K562 (cell line): ENCODE measurements around the gene SMCO4. TPM values are rescaled to one million over a fixed set of nuclear protein-coding genes. Genes with fewer than 3 reads are reported as not detected.

ENCODE experiments used
- ARID4B ChIP-seq: sonication (generic); formaldehyde crosslinking; IDR thresholded peaks from 2 replicates; pipeline ENCODE4 v1.8.0; 2022; ENCODE audit warnings: mild to moderate bottlenecking, missing genetic modification reagents
- BCOR ChIP-seq: fragments of 450-650 bp; IDR thresholded peaks from 2 replicates; pipeline ENCODE4 v1.6.1; 2016
- BDP1 ChIP-seq: IDR thresholded peaks from 3 replicates; pipeline ENCODE4 v1.6.1; 2011; ENCODE audit not compliant: insufficient read length, insufficient read depth
- DIDO1 ChIP-seq: fragments of 450-650 bp; IDR thresholded peaks from 2 replicates; pipeline ENCODE4 v1.6.1; 2016; ENCODE audit warnings: low read depth, missing biosample characterization, missing genetic modification characterization
- ETS2 ChIP-seq: IDR thresholded peaks from 2 replicates; pipeline ENCODE4 v1.6.1; 2016; ENCODE audit warnings: borderline replicate concordance, missing genetic modification characterization, mild to moderate bottlenecking, moderate library complexity, missing compliant biosample characterization; ENCODE audit not compliant: poor library complexity, severe bottlenecking
- FOXJ2 ChIP-seq: fragments of 200-800 bp; sonication (Bioruptor generic); IDR thresholded peaks from 2 replicates; pipeline ENCODE4 v1.6.1; 2016; ENCODE audit warnings: missing genetic modification characterization, missing compliant biosample characterization
- FOXJ3 ChIP-seq: sonication (generic); formaldehyde crosslinking; IDR thresholded peaks from 2 replicates; pipeline ENCODE4 v1.4.0; 2020; ENCODE audit warnings: mild to moderate bottlenecking, missing genetic modification reagents
- KLF6 ChIP-seq: fragments of 250-450 bp; sonication (Bioruptor Pico); IDR thresholded peaks from 2 replicates; pipeline ENCODE4 v1.4.0; 2020; ENCODE audit warnings: mild to moderate bottlenecking, moderate library complexity, borderline replicate concordance
- MTF1 ChIP-seq: fragments of 250-450 bp; sonication (Bioruptor Pico); IDR thresholded peaks from 2 replicates; pipeline ENCODE4 v1.9.0; 2021; ENCODE audit warnings: moderate library complexity, mild to moderate bottlenecking, inconsistent platforms, borderline replicate concordance
- REST ChIP-seq, 2 experiments: fragments of 450-650 bp; formaldehyde crosslinking in 1 of 2; IDR thresholded peaks; 2 replicates each; pipeline versions ENCODE4 v1.4.0 to v1.6.1; 2014 to 2020; ENCODE audit warnings: mild to moderate bottlenecking in 2 of 2, borderline replicate concordance in 1 of 2, low read depth in 1 of 2
- ZNF584 ChIP-seq: fragments of 200-800 bp; sonication (Bioruptor generic); IDR thresholded peaks from 2 replicates; pipeline ENCODE4 v1.6.1; 2016; ENCODE audit warnings: low read depth, mild to moderate bottlenecking, missing genetic modification characterization, missing compliant biosample characterization
- polyA plus RNA-seq, 8 experiments: library from polyadenylated mRNA; depleted of rRNA in 4 of 8; stranded (reverse) in 5 of 8; unstranded in 3 of 8; fragments of >200 nt; fragmentation: Nextera tagmentation in 2 of 8; fragmentation: Illumina TruSeq in 1 of 8; extraction: Ambion mirVana in 2 of 8; extraction: Trizol in 1 of 8; gene quantifications; 2 replicates each; pipeline versions ENCODE4 v1.2.1 to v1.2.3, GENCODE V29; 2011 to 2014; ENCODE audit warnings: inconsistent platforms in 1 of 8, missing spikeins in 1 of 8
- total RNA-seq, 7 experiments: library from RNA; depleted of rRNA in 6 of 7; stranded (reverse); fragments of >200 nt in 6 of 7; fragmentation: Illumina TruSeq in 2 of 7; extraction: Trizol in 2 of 7; gene quantifications; 2 replicates each; pipeline versions ENCODE4 v1.2.1 to v1.2.3, GENCODE V29; 2011 to 2021; ENCODE audit warnings: low replicate concordance in 1 of 7
- TF ChIP-seq, protein P1 (sequence below): fragments of 200-800 bp; sonication (Bioruptor generic); IDR thresholded peaks from 2 replicates; pipeline ENCODE4 v1.6.1; 2017; ENCODE audit warnings: missing genetic modification characterization, missing compliant biosample characterization
- TF ChIP-seq, protein P2 (sequence below): sonication (generic); formaldehyde crosslinking; IDR thresholded peaks from 2 replicates; pipeline ENCODE4 v1.8.1; 2023; ENCODE audit warnings: mild to moderate bottlenecking, missing genetic modification reagents

SMCO4 gene
- total and polyA plus RNA-seq, 9 of the 15 experiments (the other 6 are each of a cell fraction or from before 2014, with no cell fraction given): 1.8 to 27.8 (median 15.3) TPM

DNA sequence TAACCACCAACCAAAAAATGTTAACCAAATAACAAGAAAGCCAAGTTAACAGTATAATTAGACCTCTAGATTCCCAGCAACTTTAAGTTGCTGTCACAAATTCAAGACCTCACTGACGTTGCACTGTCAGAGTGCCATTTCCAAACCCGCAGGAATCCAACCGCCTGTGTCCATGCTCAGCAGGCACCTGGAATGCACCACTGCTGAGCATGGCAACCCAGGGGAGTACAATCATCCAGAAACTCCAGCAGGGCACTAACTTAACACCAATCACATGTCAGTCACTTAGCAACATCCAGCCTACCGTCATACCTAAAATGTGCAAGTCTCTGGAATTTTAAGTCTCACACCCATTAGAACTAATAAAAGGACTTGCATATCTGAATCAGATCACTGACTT is 48.8 kb downstream of the SMCO4 start (continued):
- TF ChIP-seq REST (IDR thresholded peaks at IDR 0.05; ENCODE audit: borderline replicate concordance): no peak
- no peak for TF ChIP-seq REST (CRISPR knock-in tag; IDR thresholded peaks at IDR 0.05; ENCODE audit: low read depth)
- TF ChIP-seq FOXJ3: no peak
- TF ChIP-seq BDP1: no peak
- TF ChIP-seq ETS2 (tag): no peak
- no peak for TF ChIP-seq KLF6 (CRISPR knock-in tag)
- TF ChIP-seq ZNF584: no peak
- no peak for TF ChIP-seq DIDO1
- TF ChIP-seq MTF1: no peak
- TF ChIP-seq, protein P1, sequence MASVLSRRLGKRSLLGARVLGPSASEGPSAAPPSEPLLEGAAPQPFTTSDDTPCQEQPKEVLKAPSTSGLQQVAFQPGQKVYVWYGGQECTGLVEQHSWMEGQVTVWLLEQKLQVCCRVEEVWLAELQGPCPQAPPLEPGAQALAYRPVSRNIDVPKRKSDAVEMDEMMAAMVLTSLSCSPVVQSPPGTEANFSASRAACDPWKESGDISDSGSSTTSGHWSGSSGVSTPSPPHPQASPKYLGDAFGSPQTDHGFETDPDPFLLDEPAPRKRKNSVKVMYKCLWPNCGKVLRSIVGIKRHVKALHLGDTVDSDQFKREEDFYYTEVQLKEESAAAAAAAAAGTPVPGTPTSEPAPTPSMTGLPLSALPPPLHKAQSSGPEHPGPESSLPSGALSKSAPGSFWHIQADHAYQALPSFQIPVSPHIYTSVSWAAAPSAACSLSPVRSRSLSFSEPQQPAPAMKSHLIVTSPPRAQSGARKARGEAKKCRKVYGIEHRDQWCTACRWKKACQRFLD (CRISPR knock-in tag): no peak
- TF ChIP-seq, protein P2, sequence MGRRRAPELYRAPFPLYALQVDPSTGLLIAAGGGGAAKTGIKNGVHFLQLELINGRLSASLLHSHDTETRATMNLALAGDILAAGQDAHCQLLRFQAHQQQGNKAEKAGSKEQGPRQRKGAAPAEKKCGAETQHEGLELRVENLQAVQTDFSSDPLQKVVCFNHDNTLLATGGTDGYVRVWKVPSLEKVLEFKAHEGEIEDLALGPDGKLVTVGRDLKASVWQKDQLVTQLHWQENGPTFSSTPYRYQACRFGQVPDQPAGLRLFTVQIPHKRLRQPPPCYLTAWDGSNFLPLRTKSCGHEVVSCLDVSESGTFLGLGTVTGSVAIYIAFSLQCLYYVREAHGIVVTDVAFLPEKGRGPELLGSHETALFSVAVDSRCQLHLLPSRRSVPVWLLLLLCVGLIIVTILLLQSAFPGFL: no peak
- no peak for TF ChIP-seq FOXJ2
- no peak for TF ChIP-seq ARID4B (CRISPR knock-in tag)
- TF ChIP-seq BCOR: no peak
